GM21515 (cell line): ENCODE measurements around the gene GTF2F2.
"Not testable (repeated sequence)": the region's sequence is repeated elsewhere in the genome, so short reads cannot be mapped to it uniquely, and the experiment has no call there.

Source experiments
- ATAC-seq: cut with Tn5 transposase; IDR thresholded peaks from one replicate; pipeline ENCODE4 v1.9.1; 2021; ENCODE audit not compliant: unreplicated experiment

Gene GTF2F2

GRCh38 chr13:45178349-45179162 is 58.2 kb downstream of the GTF2F2 start:
- ATAC-seq, result no peak

GRCh38 chr13:45179428-45179827 is 59.1 kb downstream of the GTF2F2 start:
- ATAC-seq, result no peak

GRCh38 chr13:45180303-45180702 is 60.0 kb downstream of the GTF2F2 start:
- ATAC-seq, result no peak

GRCh38 chr13:45180713-45181601 is 60.6 kb downstream of the GTF2F2 start:
- ATAC-seq, result no peak

- ATAC-seq, result no peak
Observed at GRCh38 chr13:45184693-45185092, 64.4 kb downstream of the GTF2F2 start.

GRCh38 chr13:45185286-45185685 is 65.0 kb downstream of the GTF2F2 start:
- no peak for ATAC-seq

GRCh38 chr13:45189077-45189476 is 68.8 kb downstream of the GTF2F2 start:
- ATAC-seq, result not testable (repeated sequence)

GRCh38 chr13:45189511-45189910 is 69.2 kb downstream of the GTF2F2 start:
- ATAC-seq, result not testable (repeated sequence)

GRCh38 chr13:45191874-45192273 is 71.6 kb downstream of the GTF2F2 start:
- no peak for ATAC-seq

- ATAC-seq, result no peak
Observed at GRCh38 chr13:45194081-45194939, 74.0 kb downstream of the GTF2F2 start.

GRCh38 chr13:45195421-45195820 is 75.1 kb downstream of the GTF2F2 start:
- no peak for ATAC-seq

- no peak for ATAC-seq
Observed at GRCh38 chr13:45196096-45196495, 75.8 kb downstream of the GTF2F2 start.

- ATAC-seq, result no peak
Observed at GRCh38 chr13:45196622-45197021, 76.3 kb downstream of the GTF2F2 start.

GRCh38 chr13:45198041-45198440 is 77.7 kb downstream of the GTF2F2 start:
- no peak for ATAC-seq

GRCh38 chr13:45198924-45199323 is 78.6 kb downstream of the GTF2F2 start:
- ATAC-seq, result no peak

GRCh38 chr13:45199711-45200110 is 79.4 kb downstream of the GTF2F2 start:
- no peak for ATAC-seq

GRCh38 chr13:45200701-45201232 is 80.5 kb downstream of the GTF2F2 start, which contains the start of gene KCTD4:
Gene KCTD4 (minus strand): TSS chr13:45201045. CDS start chr13:45194567, 6,478 bp downstream.
- ATAC-seq, result no peak

GRCh38 chr13:45205124-45205523 is 84.8 kb downstream of the GTF2F2 start:
- no peak for ATAC-seq

GRCh38 chr13:45206340-45206739 is 86.0 kb downstream of the GTF2F2 start:
- ATAC-seq, result no peak

- no peak for ATAC-seq
Observed at GRCh38 chr13:45207319-45207718, 87.0 kb downstream of the GTF2F2 start.

- no peak for ATAC-seq
Observed at GRCh38 chr13:45208132-45208531, 87.8 kb downstream of the GTF2F2 start.
